HAP-1 (cell line): ENCODE measurements around the gene UBE2J2.
A peak's percentile ranks its signal among the peaks of the same experiment; 100 is the strongest.

Experiments used
- DNase-seq, 2 experiments: peaks; one replicate each; pipeline ENCODE4 v3.0.0-alpha.2; 2016 to 2020; ENCODE audit warnings: low spot score in 2 of 2
- H3K27me3 ChIP-seq: fragments of 250-450 bp; sonication (Bioruptor Pico); 2 replicates; pipeline ENCODE4 v1.5.1; 2020; ENCODE audit warnings: low read depth, mild to moderate bottlenecking, moderate library complexity
- H3K36me3 ChIP-seq: fragments of 250-450 bp; sonication (Bioruptor Pico); replicated peaks from 2 replicates; pipeline ENCODE4 v1.5.1; 2020; ENCODE audit warnings: mild to moderate bottlenecking
- H3K4me1 ChIP-seq: fragments of 250-450 bp; sonication (Bioruptor Pico); 2 replicates; pipeline ENCODE4 v1.5.1; 2020; ENCODE audit warnings: mild to moderate bottlenecking
- H3K4me3 ChIP-seq: fragments of 250-450 bp; sonication (Bioruptor Pico); 2 replicates; pipeline ENCODE4 v1.5.1; 2020; ENCODE audit warnings: mild to moderate bottlenecking, moderate library complexity
- H3K9me3 ChIP-seq: fragments of 250-450 bp; sonication (Bioruptor Pico); 2 replicates; pipeline ENCODE4 v1.5.1; 2020; ENCODE audit warnings: mild to moderate bottlenecking, moderate library complexity
- in situ Hi-C: fragments of 300-500 bp; cut with MboI; formaldehyde crosslinking; loops from 3 replicates; pipeline ENCODE4 v1.14.3; 2020; ENCODE audit warnings: low sequenced_read_pairs, inconsistent platforms, mixed read lengths

The UBE2J2 gene

GRCh38 chr1:1237874-1238701 is 35.6 kb downstream of the UBE2J2 start:
- H3K4me3 ChIP-seq: no peak overlapping the region
- no peak for DNase-seq
- H3K36me3 ChIP-seq: no peaks in the 10 kb centered on the region; the same call in 1 of the 2 replicates
- H3K9me3 ChIP-seq: no peaks in the 10 kb centered on the region
- in situ Hi-C loops: no loop called here
- no peaks in the 10 kb centered on the region for H3K27me3 ChIP-seq
- H3K4me1 ChIP-seq: no peaks in the 10 kb centered on the region

GRCh38 chr1:1236945-1237873 is 36.4 kb downstream of the UBE2J2 start:
- peaks cover 3% of the 10 kb centered on the region; the same call in 1 of the 2 replicates for H3K4me1 ChIP-seq
- in situ Hi-C loops: no loop called here
- DNase-seq: no peak
- H3K27me3 ChIP-seq: no peaks in the 10 kb centered on the region
- no peak overlapping the region for H3K4me3 ChIP-seq
- no peaks in the 10 kb centered on the region for H3K9me3 ChIP-seq
- no peaks in the 10 kb centered on the region; the same call in 1 of the 2 replicates for H3K36me3 ChIP-seq

- DNase-seq: no peak
- in situ Hi-C loops: no loop called here
These were observed 37.4 kb downstream of the UBE2J2 start for GRCh38 chr1:1236176-1236763.

GRCh38 chr1:1235016-1235744 is 38.5 kb downstream of the UBE2J2 start:
- in situ Hi-C loops: no loop called here
- H3K36me3 ChIP-seq: peaks cover 4% of the 10 kb centered on the region

More at GRCh38 chr1:1236176-1236763, 37.4 kb downstream of the UBE2J2 start:
- Histone ChIP-seq H3K4me1 (peaks cover 3% of the 10 kb centered on the region; the same call in 1 of the 2 replicates), H3K4me3 (no peak overlapping the region), H3K27me3 (no peaks in the 10 kb centered on the region), H3K36me3 (peaks cover 4% of the 10 kb centered on the region), H3K9me3 (no peaks in the 10 kb centered on the region)

GRCh38 chr1:1234180-1234808 is 39.4 kb downstream of the UBE2J2 start:
- Histone ChIP-seq H3K36me3 (peaks cover 4% of the 10 kb centered on the region), H3K4me1 (peaks cover 3% of the 10 kb centered on the region; the same call in 1 of the 2 replicates), H3K4me3 (no peak overlapping the region), H3K9me3 (no peaks in the 10 kb centered on the region), H3K27me3 (no peaks in the 10 kb centered on the region)
- DNase-seq: no peak
- in situ Hi-C loops: no loop called here

More at GRCh38 chr1:1235016-1235744, 38.5 kb downstream of the UBE2J2 start:
- no peak overlapping the region for H3K4me3 ChIP-seq
- no peaks in the 10 kb centered on the region for H3K9me3 ChIP-seq
- H3K4me1 ChIP-seq: peaks cover 3% of the 10 kb centered on the region; the same call in 1 of the 2 replicates
- DNase-seq: no peak
- no peaks in the 10 kb centered on the region for H3K27me3 ChIP-seq

GRCh38 chr1:1233567-1233892 is 40.1 kb downstream of the UBE2J2 start:
- H3K9me3 ChIP-seq: no peaks in the 10 kb centered on the region
- no peak for DNase-seq
- in situ Hi-C loops: no loop called here
- H3K27me3 ChIP-seq: no peaks in the 10 kb centered on the region
- no peak overlapping the region for H3K4me3 ChIP-seq
- H3K4me1 ChIP-seq: peaks cover 3% of the 10 kb centered on the region; the same call in 1 of the 2 replicates
- peaks cover 12% of the 10 kb centered on the region for H3K36me3 ChIP-seq

GRCh38 chr1:1232796-1233566 is 40.7 kb downstream of the UBE2J2 start:
- H3K4me3 ChIP-seq: no peak overlapping the region
- H3K27me3 ChIP-seq: no peaks in the 10 kb centered on the region
- H3K36me3 ChIP-seq: peaks cover 17% of the 10 kb centered on the region
- in situ Hi-C loops: no loop called here
- no peak for DNase-seq
- H3K4me1 ChIP-seq: peaks cover 3% of the 10 kb centered on the region; the same call in 1 of the 2 replicates
- no peaks in the 10 kb centered on the region for H3K9me3 ChIP-seq

GRCh38 chr1:1232208-1232795 is 41.4 kb downstream of the UBE2J2 start, which contains the start of gene B3GALT6:
TSS of gene B3GALT6 (plus strand) at chr1:1232237. CDS start at chr1:1232279, 42 bp downstream.
- Histone ChIP-seq H3K36me3 (peaks cover 23% of the 10 kb centered on the region), H3K27me3 (no peaks in the 10 kb centered on the region), H3K4me1 (peaks cover 3% of the 10 kb centered on the region; the same call in 1 of the 2 replicates), H3K9me3 (no peaks in the 10 kb centered on the region), H3K4me3 (peak within 1 kb of the TSS; percentile 89)
- DNase-seq: no peak
- in situ Hi-C loops: no loop called here

GRCh38 chr1:1231400-1232207 is 42.0 kb downstream of the UBE2J2 start, which contains the start of gene SDF4:
TSS of gene SDF4 (minus strand) at chr1:1232001. CDS start at chr1:1228772, 3,229 bp downstream.
- no peaks in the 10 kb centered on the region for H3K27me3 ChIP-seq
- peaks cover 23% of the 10 kb centered on the region for H3K36me3 ChIP-seq
- peaks cover 3% of the 10 kb centered on the region; the same call in 1 of the 2 replicates for H3K4me1 ChIP-seq
- H3K4me3 ChIP-seq: peak within 1 kb of the TSS; percentile 89
- H3K9me3 ChIP-seq: no peaks in the 10 kb centered on the region
- in situ Hi-C loops: no loop called here
- DNase-seq: peak; percentile 91 to 96

GRCh38 chr1:1230656-1231399 is 42.8 kb downstream of the UBE2J2 start:
- peak; percentile 16 to 43 for DNase-seq
- Histone ChIP-seq H3K9me3 (no peaks in the 10 kb centered on the region), H3K4me1 (peaks cover 3% of the 10 kb centered on the region; the same call in 1 of the 2 replicates), H3K27me3 (no peaks in the 10 kb centered on the region), H3K4me3 (peak overlapping the region; percentile 89), H3K36me3 (peaks cover 25% of the 10 kb centered on the region)
- in situ Hi-C loops: no loop called here
